GM12872 (cell line): ENCODE data around the gene SYT13.

Source experiments
- TF ChIP-seq, protein P1 (sequence below): IDR thresholded peaks from 3 replicates; pipeline ENCODE4 v1.5.1; 2011; ENCODE audit warnings: low read depth, mild to moderate bottlenecking, low read length, moderate library complexity; ENCODE audit not compliant: insufficient read depth

The SYT13 gene

GRCh38 chr11:45246241-45246640 is 39.9 kb downstream of the SYT13 start:
- TF ChIP-seq, protein P1, sequence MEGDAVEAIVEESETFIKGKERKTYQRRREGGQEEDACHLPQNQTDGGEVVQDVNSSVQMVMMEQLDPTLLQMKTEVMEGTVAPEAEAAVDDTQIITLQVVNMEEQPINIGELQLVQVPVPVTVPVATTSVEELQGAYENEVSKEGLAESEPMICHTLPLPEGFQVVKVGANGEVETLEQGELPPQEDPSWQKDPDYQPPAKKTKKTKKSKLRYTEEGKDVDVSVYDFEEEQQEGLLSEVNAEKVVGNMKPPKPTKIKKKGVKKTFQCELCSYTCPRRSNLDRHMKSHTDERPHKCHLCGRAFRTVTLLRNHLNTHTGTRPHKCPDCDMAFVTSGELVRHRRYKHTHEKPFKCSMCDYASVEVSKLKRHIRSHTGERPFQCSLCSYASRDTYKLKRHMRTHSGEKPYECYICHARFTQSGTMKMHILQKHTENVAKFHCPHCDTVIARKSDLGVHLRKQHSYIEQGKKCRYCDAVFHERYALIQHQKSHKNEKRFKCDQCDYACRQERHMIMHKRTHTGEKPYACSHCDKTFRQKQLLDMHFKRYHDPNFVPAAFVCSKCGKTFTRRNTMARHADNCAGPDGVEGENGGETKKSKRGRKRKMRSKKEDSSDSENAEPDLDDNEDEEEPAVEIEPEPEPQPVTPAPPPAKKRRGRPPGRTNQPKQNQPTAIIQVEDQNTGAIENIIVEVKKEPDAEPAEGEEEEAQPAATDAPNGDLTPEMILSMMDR = no peak

GRCh38 chr11:45245218-45246045 is 40.7 kb downstream of the SYT13 start:
- TF ChIP-seq, protein P1 = no peak

- TF ChIP-seq, protein P1 = no peak
Observed at GRCh38 chr11:45243967-45244366, 42.2 kb downstream of the SYT13 start.

- TF ChIP-seq, protein P1 = no peak
Observed at GRCh38 chr11:45239733-45240132, 46.4 kb downstream of the SYT13 start.

- TF ChIP-seq, protein P1 = no peak
Observed at GRCh38 chr11:45238724-45239123, 47.4 kb downstream of the SYT13 start.

DNA sequence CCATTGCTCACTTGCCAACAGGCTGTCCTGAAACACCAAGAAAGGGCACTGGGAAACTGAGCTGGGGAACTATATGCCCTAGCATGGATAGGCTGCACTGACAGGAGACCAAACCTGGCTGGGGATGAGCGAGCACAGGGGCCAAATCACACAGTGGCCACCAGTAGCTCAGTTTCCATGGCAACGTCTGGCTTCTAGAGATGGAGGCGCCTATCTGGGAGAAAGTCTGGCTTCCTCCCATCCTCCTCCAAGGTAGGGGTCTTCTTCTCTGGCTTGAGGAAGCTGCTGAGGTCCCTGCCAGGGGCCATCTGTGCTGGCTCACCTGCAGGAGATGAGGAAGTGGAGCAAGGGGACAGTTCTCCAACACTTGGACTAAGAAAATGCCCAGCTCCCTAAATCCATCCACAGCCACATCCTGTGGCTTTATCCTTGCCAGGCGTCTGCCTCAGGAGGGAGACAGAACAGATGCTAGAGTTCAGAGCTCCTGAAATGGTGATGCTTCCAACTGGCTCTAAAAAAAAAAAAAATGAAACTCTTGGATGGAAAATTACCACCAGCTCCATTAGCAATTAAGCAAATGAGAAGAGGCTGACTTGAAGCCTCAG is 48.3 kb downstream of the SYT13 start:
- TF ChIP-seq, protein P1 = no peak

DNA sequence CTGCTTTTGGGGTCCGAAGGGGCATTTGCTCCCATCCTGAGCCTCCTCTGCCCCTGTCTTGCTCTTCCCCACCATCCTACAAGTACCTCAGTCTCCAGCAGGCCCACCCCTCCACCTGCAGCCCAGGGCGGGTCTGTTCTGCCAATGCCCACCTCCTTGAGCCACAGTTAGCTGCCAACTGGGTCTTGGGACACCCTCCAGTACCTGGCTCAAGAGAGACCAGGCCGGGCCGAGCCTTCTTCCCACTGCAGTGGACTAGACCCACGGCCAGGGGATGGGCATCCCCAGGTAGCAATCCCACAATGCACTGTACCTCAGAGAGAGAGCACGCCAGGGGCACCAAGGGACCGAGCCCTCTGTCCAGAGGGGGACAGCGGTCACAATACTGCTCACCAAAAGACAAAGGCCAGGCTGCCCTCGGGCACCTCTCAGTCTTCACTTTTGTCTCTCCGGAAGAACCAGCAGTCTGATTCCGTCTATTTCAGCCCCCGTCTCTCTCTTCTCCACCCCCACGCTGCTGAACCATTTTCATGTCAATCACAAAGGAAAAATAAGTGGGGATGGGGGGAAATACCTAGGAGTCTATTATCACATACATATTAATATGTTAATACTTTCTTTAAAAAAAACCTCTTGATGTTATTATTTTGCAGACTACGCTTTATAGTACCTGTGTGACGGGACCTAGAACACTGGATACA is 51.7 kb downstream of the SYT13 start:
- TF ChIP-seq, protein P1 = no peak
